GM12872 (cell line): ENCODE measurements around the gene CDK16.

ENCODE experiments used
- CTCF ChIP-seq: IDR thresholded peaks from 3 replicates; pipeline ENCODE4 v1.5.1; 2011; ENCODE audit warnings: low read depth, mild to moderate bottlenecking, low read length, moderate library complexity; ENCODE audit not compliant: insufficient read depth

CDK16 gene

DNA sequence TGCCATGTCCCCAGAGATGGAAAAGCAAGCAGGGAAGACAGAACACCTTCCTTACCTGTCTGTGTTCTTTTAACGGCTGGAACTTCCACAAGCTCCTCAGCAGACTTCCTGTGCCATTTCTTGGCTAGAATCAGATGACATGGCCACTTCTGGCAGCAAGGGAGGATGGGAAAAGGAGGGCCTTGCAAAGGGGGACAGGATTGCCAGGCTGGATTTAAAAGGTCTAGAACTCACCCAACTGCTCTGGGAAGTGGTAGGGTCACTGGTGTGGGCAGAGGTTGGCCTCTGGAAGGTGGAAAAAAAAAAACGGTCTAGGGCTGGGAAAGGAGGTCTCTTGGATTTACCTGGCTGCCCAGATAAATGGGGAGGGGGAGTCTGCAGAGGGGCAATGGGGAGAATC lies 12.7 kb downstream of the CDK16 start:
- TF ChIP-seq CTCF, result no peak

- TF ChIP-seq CTCF, result no peak
Observed at GRCh38 chrX:47232197-47232802, 13.8 kb downstream of the CDK16 start.

DNA sequence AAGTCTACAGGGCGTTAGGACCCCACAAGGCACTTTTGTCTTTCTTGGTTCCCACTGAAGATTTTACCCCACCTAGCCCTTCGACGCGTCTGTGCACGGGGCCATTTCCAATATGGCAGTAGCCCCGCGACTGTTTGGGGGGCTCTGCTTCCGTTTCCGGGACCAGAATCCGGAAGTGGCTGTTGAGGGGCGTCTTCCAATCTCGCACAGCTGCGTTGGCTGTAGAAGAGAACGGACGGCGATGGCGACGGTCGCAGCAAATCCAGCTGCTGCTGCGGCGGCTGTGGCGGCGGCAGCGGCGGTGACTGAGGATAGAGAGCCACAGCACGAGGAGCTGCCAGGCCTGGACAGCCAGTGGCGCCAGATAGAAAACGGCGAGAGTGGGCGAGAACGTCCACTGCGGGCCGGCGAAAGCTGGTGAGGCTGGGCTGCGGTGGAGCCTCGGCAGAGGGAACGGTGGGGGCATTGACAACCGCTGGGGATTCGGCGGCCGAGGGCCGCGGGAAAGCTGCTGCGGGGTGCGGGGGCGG lies 14.4 kb downstream of the CDK16 start, which contains the start of gene USP11:
Gene USP11, plus strand, starts transcription at position 207 of the 530 bp plus-strand sequence. Its CDS starts 35 bp downstream, at position 242.
- TF ChIP-seq CTCF, result no peak

- no peak for TF ChIP-seq CTCF
Observed at GRCh38 chrX:47233333-47234113, 15.0 kb downstream of the CDK16 start.

GRCh38 chrX:47234583-47234982 lies 16.1 kb downstream of the CDK16 start:
- no peak for TF ChIP-seq CTCF

GRCh38 chrX:47235691-47236103 lies 17.2 kb downstream of the CDK16 start:
- no peak for TF ChIP-seq CTCF

DNA sequence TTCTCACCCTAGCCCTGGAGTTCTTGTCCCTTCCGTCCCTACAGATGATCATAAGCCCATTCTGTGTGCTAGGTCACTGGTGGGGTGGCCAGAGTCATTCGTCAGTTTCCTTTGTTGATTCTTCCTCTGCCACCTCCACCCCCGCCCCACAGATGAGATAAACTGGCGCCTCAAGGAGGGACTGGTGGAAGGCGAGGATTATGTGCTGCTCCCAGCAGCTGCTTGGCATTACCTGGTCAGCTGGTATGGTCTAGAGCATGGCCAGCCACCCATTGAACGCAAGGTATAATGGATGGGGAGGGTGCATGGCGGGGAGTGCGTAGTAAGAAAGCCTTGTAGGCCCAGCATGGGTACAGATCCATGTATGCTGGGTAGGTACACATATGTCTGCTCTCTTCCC lies 20.7 kb downstream of the CDK16 start:
- TF ChIP-seq CTCF, result no peak
